ENCODE results near the gene SLC25A47.

Gene SLC25A47

DNA sequence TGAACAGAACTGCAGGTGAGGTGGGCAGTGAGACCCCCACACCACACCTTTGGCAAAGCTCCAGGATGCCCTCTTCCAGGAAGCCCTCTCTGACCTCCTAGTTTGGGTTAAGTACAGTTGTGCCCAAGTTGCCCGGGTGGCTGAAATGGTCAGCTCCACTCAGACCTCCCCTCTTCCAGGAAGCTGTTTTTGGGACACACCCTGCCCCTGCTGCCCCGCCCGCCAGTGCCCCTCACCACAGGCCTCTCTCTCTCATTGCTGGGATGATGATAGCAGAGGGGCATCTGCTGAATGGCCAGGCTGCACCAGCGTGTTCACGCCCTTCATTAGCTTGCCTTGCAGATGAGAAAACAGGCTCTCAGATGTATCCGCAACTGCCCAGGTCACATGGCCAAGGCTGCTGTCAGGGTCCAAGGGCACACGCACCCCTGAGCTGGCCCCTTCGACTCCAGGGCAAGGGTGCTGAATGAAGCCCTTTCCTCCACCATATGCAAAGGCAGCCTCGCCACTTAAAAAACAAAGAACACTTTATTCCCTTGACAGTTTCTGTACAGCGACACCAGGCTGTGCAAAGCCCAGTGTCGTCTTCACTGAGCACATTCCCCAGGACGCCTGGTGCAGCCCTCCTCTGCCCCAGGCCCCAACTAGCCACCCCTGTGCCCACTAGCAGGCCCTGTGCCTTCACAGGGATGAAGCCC, 32.4 kb upstream of the SLC25A47 start:
- no peak for TF ChIP-seq CTCF (IDR thresholded peaks at IDR 0.05; ENCODE audit: control insufficient read depth, insufficient read depth, low read depth, low read length, missing control alignments)
- DNase-seq (ENCODE audit: low read depth) = no peak
- no peak overlapping the region for H3K4me3 ChIP-seq (ENCODE audit: control insufficient read depth, low read depth, low read length)

- DNase-seq (ENCODE audit: low read depth) = no peak
- no peak for TF ChIP-seq CTCF (IDR thresholded peaks at IDR 0.05; ENCODE audit: control insufficient read depth, insufficient read depth, low read depth, low read length, missing control alignments)
Measured at GRCh38 chr14:100291305-100292075, 31.6 kb upstream of the SLC25A47 start.

DNA sequence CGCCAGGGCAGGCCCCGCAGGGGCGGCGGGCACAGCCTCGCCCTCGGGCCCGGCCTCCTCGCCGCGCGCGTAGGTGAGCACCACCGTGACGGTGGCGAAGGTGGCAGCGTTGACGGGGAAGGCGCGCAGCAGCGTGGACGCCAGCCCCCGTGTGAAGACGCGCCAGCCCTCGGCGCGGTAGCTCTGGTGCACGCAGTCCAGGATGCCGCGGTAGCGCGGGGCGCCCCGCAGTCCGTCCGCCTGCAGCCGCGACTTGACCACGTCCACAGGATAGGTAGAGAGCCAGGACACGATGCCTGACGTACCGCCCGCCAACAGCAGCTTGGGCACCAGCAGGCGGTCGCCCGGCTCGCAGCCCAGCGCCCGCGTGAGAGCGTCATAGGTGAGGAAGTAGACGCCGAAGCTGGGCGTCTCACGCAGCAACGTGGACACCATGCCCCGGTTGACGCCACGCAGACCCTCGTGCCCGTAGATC, 30.8 kb upstream of the SLC25A47 start:
- no peak for DNase-seq (ENCODE audit: low read depth)
- no peak for TF ChIP-seq CTCF (IDR thresholded peaks at IDR 0.05; ENCODE audit: control insufficient read depth, insufficient read depth, low read depth, low read length, missing control alignments)

More at GRCh38 chr14:100291305-100292075, 31.6 kb upstream of the SLC25A47 start:
- no peak overlapping the region for H3K4me3 ChIP-seq (ENCODE audit: control insufficient read depth, low read depth, low read length)

GRCh38 chr14:100292776-100293461, 30.2 kb upstream of the SLC25A47 start:
- DNase-seq (ENCODE audit: low read depth) = no peak
- no peak for TF ChIP-seq CTCF (IDR thresholded peaks at IDR 0.05; ENCODE audit: control insufficient read depth, insufficient read depth, low read depth, low read length, missing control alignments)
- H3K4me3 ChIP-seq (ENCODE audit: control insufficient read depth, low read depth, low read length) = no peak overlapping the region

More for the DNA sequence above, 30.8 kb upstream of the SLC25A47 start:
- no peak overlapping the region for H3K4me3 ChIP-seq (ENCODE audit: control insufficient read depth, low read depth, low read length)

DNA sequence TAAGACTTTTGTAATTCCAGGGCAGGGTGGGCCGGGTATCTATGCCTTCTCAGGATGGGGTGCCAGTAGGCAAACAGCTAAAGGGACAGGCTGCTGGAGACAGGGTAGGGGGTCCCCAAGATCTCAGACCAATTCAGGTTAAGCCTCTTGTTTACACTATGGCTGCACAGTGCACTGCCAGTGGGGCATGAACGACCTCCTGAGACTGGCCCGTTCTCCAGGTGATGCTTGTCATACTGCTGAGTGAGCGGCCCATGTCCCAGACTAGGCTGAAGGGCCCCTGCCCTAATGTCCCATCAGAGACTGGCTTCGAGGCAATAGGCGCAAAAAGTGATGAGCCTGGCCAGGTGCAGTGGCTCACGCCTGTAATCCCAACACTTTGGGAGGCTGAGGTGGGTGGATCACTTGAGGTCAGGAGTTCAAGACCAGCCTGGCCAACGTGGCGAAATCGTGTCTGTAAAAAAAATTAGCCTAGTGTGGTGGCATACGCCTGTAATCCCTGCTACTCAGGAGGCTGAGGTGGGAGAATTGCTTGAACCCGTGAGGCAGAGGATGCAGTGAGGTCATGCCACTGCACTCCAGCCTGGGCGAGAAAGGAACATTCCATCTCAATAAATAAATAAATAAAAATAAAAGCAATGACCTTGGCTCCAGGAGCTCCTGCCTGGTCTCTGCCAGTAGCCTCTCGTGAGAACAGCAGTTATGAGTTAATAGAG, 29.5 kb upstream of the SLC25A47 start:
- no peak for TF ChIP-seq CTCF (IDR thresholded peaks at IDR 0.05; ENCODE audit: control insufficient read depth, insufficient read depth, low read depth, low read length, missing control alignments)
- H3K4me3 ChIP-seq (ENCODE audit: control insufficient read depth, low read depth, low read length) = no peak overlapping the region
- no peak for DNase-seq (ENCODE audit: low read depth)
